Ovary (tissue), 3 donors: Measurements from ENCODE around the gene RNGTT.

Experiments
- CTCF ChIP-seq, 3 donors: fragments of 450-650 bp in 2 of 3; fragments of 200-600 bp in 1 of 3; IDR thresholded peaks; one replicate each; pipeline versions ENCODE4 v1.5.1 to v1.8.0; 2016 to 2022; ENCODE audit warnings: antibody characterized with exemption in 3 of 3, mild to moderate bottlenecking in 1 of 3
- POLR2A ChIP-seq: fragments of 450-650 bp; IDR thresholded peaks from one replicate; pipeline ENCODE4 v1.6.1; 2017; ENCODE audit warnings: antibody characterized with exemption, mild to moderate bottlenecking, moderate library complexity
- donor health status: DM: no; HTN: no; CAD: no.

- TF ChIP-seq POLR2A: no peak
- no peak for TF ChIP-seq CTCF (IDR thresholded peaks at IDR 0.05)
These were observed 139.4 kb downstream of the RNGTT start for GRCh38 chr6:88823998-88824397.
